Loucy (cell line): ENCODE measurements around the gene GRM7.

Source experiments
- H2AFZ ChIP-seq: fragments of 200-600 bp; sonication (generic); 2 replicates; pipeline ENCODE4 v1.6.0; 2016; ENCODE audit warnings: antibody characterized with exemption, mild to moderate bottlenecking, low read length, moderate library complexity
- H3F3A ChIP-seq: fragments of 200-600 bp; 2 replicates; pipeline ENCODE4 v1.6.0; 2016; ENCODE audit warnings: antibody characterized with exemption, low read depth, mild to moderate bottlenecking
- H3K27me3 ChIP-seq: fragments of 200-600 bp; sonication (generic); 2 replicates; pipeline ENCODE4 v1.6.1; 2014; ENCODE audit warnings: low read length, mild to moderate bottlenecking; ENCODE audit not compliant: insufficient read depth, poor library complexity, severe bottlenecking
- H3K36me3 ChIP-seq: fragments of 200-600 bp; sonication (generic); 2 replicates; pipeline ENCODE4 v1.6.1; 2016; ENCODE audit warnings: low read length; ENCODE audit not compliant: insufficient read depth
- H3K4me1 ChIP-seq: fragments of 200-600 bp; sonication (generic); 2 replicates; pipeline ENCODE4 v1.5.1; 2014; ENCODE audit warnings: low read length, mild to moderate bottlenecking; ENCODE audit not compliant: insufficient read depth, poor library complexity, severe bottlenecking
- H3K4me2 ChIP-seq: fragments of 200-600 bp; sonication (generic); 2 replicates; pipeline ENCODE4 v1.6.0; 2014; ENCODE audit warnings: antibody characterized with exemption, low read length, low read depth, mild to moderate bottlenecking; ENCODE audit not compliant: poor library complexity, severe bottlenecking
- H3K4me3 ChIP-seq: fragments of 200-600 bp; sonication (generic); 2 replicates; pipeline ENCODE4 v1.5.1; 2014; ENCODE audit warnings: low read length, mild to moderate bottlenecking, mixed read lengths; ENCODE audit not compliant: poor library complexity, severe bottlenecking
- H3K79me2 ChIP-seq: fragments of 200-600 bp; sonication (generic); 2 replicates; pipeline ENCODE4 v1.6.1; 2014; ENCODE audit warnings: low read length; ENCODE audit not compliant: insufficient read depth
- H3K9ac ChIP-seq: fragments of 200-600 bp; sonication (generic); 2 replicates; pipeline ENCODE4 v1.6.0; 2014; ENCODE audit warnings: mild to moderate bottlenecking, low read depth, low read length, moderate library complexity; ENCODE audit not compliant: poor library complexity, severe bottlenecking
- H3K9me2 ChIP-seq: fragments of 200-600 bp; sonication (generic); replicated peaks from 2 replicates; pipeline ENCODE4 v1.6.1; 2016; ENCODE audit warnings: low read depth, low read length, mixed read lengths
- H3K9me3 ChIP-seq: fragments of 200-600 bp; sonication (generic); 2 replicates; pipeline ENCODE4 v1.6.1; 2014; ENCODE audit warnings: mild to moderate bottlenecking, antibody characterized with exemption, low read length, low read depth; ENCODE audit not compliant: insufficient read depth
- H4K20me1 ChIP-seq: fragments of 200-600 bp; sonication (generic); 2 replicates; pipeline ENCODE4 v1.6.0; 2014; ENCODE audit warnings: antibody characterized with exemption, low read length, mild to moderate bottlenecking; ENCODE audit not compliant: insufficient read depth, poor library complexity, severe bottlenecking
- CTCF ChIP-seq: fragments of 200-600 bp; sonication (generic); conservative IDR thresholded peaks from 2 replicates; pipeline ENCODE4 v1.5.1; 2014; ENCODE audit warnings: mild to moderate bottlenecking, antibody characterized with exemption, low read length
- EZH2phosphoT487 ChIP-seq: fragments of 200-600 bp; IDR thresholded peaks from 2 replicates; pipeline ENCODE4 v1.6.1; 2018; ENCODE audit warnings: antibody characterized with exemption, mild to moderate bottlenecking, moderate library complexity, borderline replicate concordance

The GRM7 gene

GRCh38 chr3:7439101-7439680 lies 578.3 kb downstream of the GRM7 start:
- Histone ChIP-seq H3K4me3 (no peak overlapping the region), H3K27me3 (no peaks in the 10 kb centered on the region), H3F3A (no peaks in the 10 kb centered on the region), H4K20me1 (no peaks in the 10 kb centered on the region), H3K9me2 (no peaks in the 10 kb centered on the region), H3K4me2 (no peak overlapping the region), H3K4me1 (no peaks in the 10 kb centered on the region), H3K79me2 (no peaks in the 10 kb centered on the region), H3K9me3 (no peaks in the 10 kb centered on the region), H3K9ac (no peak overlapping the region), H2AFZ (no peak overlapping the region), H3K36me3 (no peaks in the 10 kb centered on the region)
- TF ChIP-seq EZH2phosphoT487 (no peak), CTCF (no peak)

- no peaks in the 10 kb centered on the region for H3K36me3 ChIP-seq
- H3K9me2 ChIP-seq = no peaks in the 10 kb centered on the region
- no peak overlapping the region for H3K4me3 ChIP-seq
- H3K27me3 ChIP-seq = no peaks in the 10 kb centered on the region
- no peak overlapping the region for H3K4me2 ChIP-seq
- H2AFZ ChIP-seq = peak overlapping the region; percentile 0; the same call in 1 of the 2 replicates
- H3K79me2 ChIP-seq = no peaks in the 10 kb centered on the region
- H3K9ac ChIP-seq = no peak overlapping the region
- H3K9me3 ChIP-seq = no peaks in the 10 kb centered on the region
- H3K4me1 ChIP-seq = no peaks in the 10 kb centered on the region
- H4K20me1 ChIP-seq = no peaks in the 10 kb centered on the region
- no peaks in the 10 kb centered on the region for H3F3A ChIP-seq
- TF ChIP-seq EZH2phosphoT487 (no peak), CTCF (no peak)
Measured at GRCh38 chr3:7444886-7445285, 584.0 kb downstream of the GRM7 start.

GRCh38 chr3:7445331-7445730 lies 584.4 kb downstream of the GRM7 start:
- Histone ChIP-seq H3K4me3 (no peak overlapping the region), H2AFZ (no peak overlapping the region), H3K9me2 (no peaks in the 10 kb centered on the region), H4K20me1 (no peaks in the 10 kb centered on the region), H3K9me3 (no peaks in the 10 kb centered on the region), H3F3A (no peaks in the 10 kb centered on the region), H3K9ac (no peak overlapping the region), H3K4me2 (no peak overlapping the region), H3K4me1 (no peaks in the 10 kb centered on the region), H3K36me3 (no peaks in the 10 kb centered on the region), H3K27me3 (no peaks in the 10 kb centered on the region), H3K79me2 (no peaks in the 10 kb centered on the region)
- no peak for TF ChIP-seq EZH2phosphoT487
- TF ChIP-seq CTCF = no peak
